B cell (primary cell): ENCODE measurements around the gene NRAP. TPM values are rescaled to one million over a fixed set of nuclear protein-coding genes. Genes with fewer than 3 reads are reported as not detected.

Source experiments
- ATAC-seq: fragments of 200-7000 bp; cut with Tn5 transposase; one replicate; pipeline ENCODE4 v1.10.0; 2021; ENCODE audit warnings: low read depth, mild to moderate bottlenecking, moderate number of reproducible peaks, moderate library complexity
- CTCF ChIA-PET: fragments of 350-600 bp; sonication (Branson Sonifier 250); formaldehyde crosslinking; loops from one replicate; lab custom pipeline; 2021; ENCODE audit warnings: antibody characterized with exemption, inconsistent platforms; lab: Charles Lee
- POLR2A ChIA-PET: fragments of 350-600 bp; sonication (Branson Sonifier 250); formaldehyde crosslinking; loops from one replicate; lab custom pipeline; 2021; ENCODE audit warnings: antibody characterized with exemption; lab: Charles Lee
- DNase-seq: peaks from one replicate; pipeline ENCODE4 v3.0.0; 2013
- H2AFZ ChIP-seq: 2 replicates; pipeline ENCODE4 v1.6.1; 2012; ENCODE audit warnings: mild to moderate bottlenecking, low read depth, low read length; ENCODE audit not compliant: insufficient read depth, poor library complexity, severe bottlenecking
- H3K27ac ChIP-seq, 2 donors: 1 replicate in 1 of 2; 2 replicates in 1 of 2; pipeline ENCODE4 v1.5.1; 2012 to 2013; ENCODE audit warnings: low read length in 2 of 2, mild to moderate bottlenecking in 2 of 2, moderate library complexity in 1 of 2
- H3K27me3 ChIP-seq, 4 experiments: fragments of 200-600 bp in 1 of 4; sonication (generic) in 1 of 4; replicated peaks in 1 of 4; 1 replicate in 2 of 4; 2 replicates in 2 of 4; pipeline versions ENCODE4 v1.6.1 to v1.7.0; 2013 to 2016; ENCODE audit warnings: low read length in 3 of 4, mild to moderate bottlenecking in 2 of 4, mixed read lengths in 1 of 4, moderate library complexity in 1 of 4; ENCODE audit not compliant: insufficient read depth in 4 of 4, control insufficient read depth in 3 of 4; ENCODE audit errors: control extremely low read depth in 1 of 4
- H3K36me3 ChIP-seq, 2 experiments: replicated peaks in 1 of 2; 1 replicate in 1 of 2; 2 replicates in 1 of 2; pipeline versions ENCODE4 v1.6.1 to v1.7.1; 2013; ENCODE audit warnings: low read length in 1 of 2; ENCODE audit not compliant: insufficient read depth in 2 of 2, control insufficient read depth in 1 of 2; ENCODE audit errors: control extremely low read depth in 1 of 2, extremely low read depth in 1 of 2
- H3K4me1 ChIP-seq, 2 donors: fragments of 200-600 bp in 1 of 2; sonication (generic) in 1 of 2; 1 replicate in 1 of 2; 2 replicates in 1 of 2; pipeline versions ENCODE4 v1.5.1 to v1.6.1; 2013 to 2017; ENCODE audit warnings: low read length in 2 of 2; ENCODE audit not compliant: control insufficient read depth in 2 of 2, insufficient read depth in 2 of 2
- H3K4me2 ChIP-seq: replicated peaks from 2 replicates; pipeline ENCODE3; 2012; ENCODE audit warnings: mild to moderate bottlenecking, low read depth, low read length; ENCODE audit not compliant: poor library complexity, severe bottlenecking
- H3K4me3 ChIP-seq, 5 experiments: fragments of 200-600 bp in 1 of 5; sonication (generic) in 1 of 5; 1 replicate in 3 of 5; 2 replicates in 2 of 5; pipeline versions ENCODE4 v1.5.1 to v1.7.0; 2011 to 2016; ENCODE audit warnings: low read length in 4 of 5, mild to moderate bottlenecking in 4 of 5, low read depth in 2 of 5, control low read depth in 1 of 5, moderate library complexity in 1 of 5; ENCODE audit not compliant: insufficient read depth in 1 of 5; ENCODE audit errors: control extremely low read depth in 1 of 5, extremely low read depth in 1 of 5
- H3K79me2 ChIP-seq: fragments of 200-600 bp; sonication (generic); one replicate; pipeline ENCODE4 v1.6.0; 2016; ENCODE audit warnings: low read length; ENCODE audit not compliant: control insufficient read depth, insufficient read depth
- H3K9ac ChIP-seq: fragments of 200-600 bp; sonication (generic); 2 replicates; pipeline ENCODE4 v1.6.1; 2017; ENCODE audit warnings: mild to moderate bottlenecking, low read length, moderate library complexity
- H3K9me3 ChIP-seq, 3 donors: one replicate each; pipeline versions ENCODE4 v1.6.1 to v1.7.1; 2013; ENCODE audit warnings: low read length in 2 of 3; ENCODE audit not compliant: control insufficient read depth in 2 of 3, insufficient read depth in 1 of 3; ENCODE audit errors: control extremely low read depth in 1 of 3
- H4K20me1 ChIP-seq: 2 replicates; pipeline ENCODE4 v1.6.0; 2012; ENCODE audit warnings: mild to moderate bottlenecking, low read length; ENCODE audit not compliant: insufficient read depth, control insufficient read depth, poor library complexity, severe bottlenecking
- H3K27ac Mint-ChIP-seq: one replicate; pipeline ENCODE4 v1.8.0; 2021; ENCODE audit warnings: mixed read lengths
- H3K27me3 Mint-ChIP-seq: one replicate; pipeline ENCODE4 v1.8.0; 2021; ENCODE audit warnings: mixed read lengths
- H3K4me1 Mint-ChIP-seq: one replicate; pipeline ENCODE4 v1.8.0; 2021; ENCODE audit warnings: mixed read lengths
- H3K4me3 Mint-ChIP-seq: one replicate; pipeline ENCODE4 v1.8.0; 2021; ENCODE audit warnings: mixed read lengths
- H3K9me3 Mint-ChIP-seq: one replicate; pipeline ENCODE4 v1.8.0; 2022; ENCODE audit warnings: mixed read lengths; ENCODE audit not compliant: insufficient read depth
- EZH2 ChIP-seq: IDR thresholded peaks from 2 replicates; pipeline ENCODE4 v1.6.1; 2012; ENCODE audit warnings: borderline replicate concordance, low read depth, mild to moderate bottlenecking, moderate library complexity, low read length; ENCODE audit not compliant: insufficient read depth, poor library complexity, severe bottlenecking
- WGBS: methylation state at CpG from one replicate; pipeline ENCODE4 v1.1.5; 2013; ENCODE audit warnings: missing lambda C conversion rate; ENCODE audit not compliant: insufficient coverage; 5-methylcytosine and 5-hydroxymethylcytosine counted together
- intact Hi-C: fragments of 100-400 bp; cut with micrococcal nuclease; formaldehyde crosslinking; loops from one replicate; pipeline ENCODE4 v1.10.0; 2022
- polyA plus RNA-seq: library from polyadenylated mRNA; depleted of rRNA; stranded (reverse); fragments of >200 nt; gene quantifications from 2 replicates; pipeline ENCODE4 v1.2.3, GENCODE V29; 2012
- total RNA-seq, 2 donors: library from RNA; stranded (reverse); fragments of 120-200 nt in 1 of 2; gene quantifications; 1 replicate in 1 of 2; 2 replicates in 1 of 2; pipeline versions ENCODE4 v1.2.3 to v1.2.4, GENCODE V29; 2013 to 2022
- TF ChIP-seq, protein P1 (sequence below): fragments of 200-600 bp; IDR thresholded peaks from one replicate; pipeline ENCODE4 v1.8.0; 2022; ENCODE audit warnings: antibody characterized with exemption, mild to moderate bottlenecking

NRAP gene
- total and polyA plus RNA-seq, 2 donors (not counting 1 experiment from before 2014, with no cell fraction given): not detected

DNA sequence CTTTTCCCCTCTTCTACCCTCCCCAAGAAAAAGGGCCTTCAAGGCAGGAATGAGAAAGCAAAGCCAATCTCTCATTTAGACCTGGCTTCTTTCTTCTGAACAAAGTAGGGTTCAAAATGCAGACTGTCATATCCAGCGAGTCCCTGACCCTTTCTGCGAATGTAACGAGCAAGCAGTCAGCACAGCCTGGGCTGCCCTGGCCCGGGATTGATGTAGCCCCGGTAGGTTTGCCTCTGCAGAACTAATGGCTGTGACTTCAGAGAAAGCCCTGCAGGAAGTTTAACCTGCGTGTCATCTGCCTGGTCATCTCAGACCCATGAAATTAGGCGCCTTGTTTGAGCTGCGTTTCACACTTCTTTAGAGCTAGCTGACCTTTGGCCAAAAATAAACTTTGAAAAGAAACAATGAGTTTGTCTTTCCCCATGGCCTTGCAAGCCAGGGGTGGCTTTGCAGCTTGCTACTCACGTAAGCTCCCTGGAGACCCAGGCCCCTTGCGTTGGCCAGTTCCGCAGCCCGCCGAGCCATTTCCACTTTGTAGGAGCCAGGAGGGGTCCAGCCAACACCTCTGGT lies 74.6 kb downstream of the NRAP start:
- WGBS: 88% methylated on average over 13 of the region's 13 CpGs
- Mint-ChIP-seq H3K9me3 (no peaks in the 10 kb centered on the region), H3K4me3 (no peak overlapping the region), H3K27ac (no peak overlapping the region), H3K27me3 (peaks cover 6% of the 10 kb centered on the region), H3K4me1 (no peaks in the 10 kb centered on the region)
- no peaks in the 10 kb centered on the region for H3K79me2 ChIP-seq
- H3K4me1 ChIP-seq: no peaks in the 10 kb centered on the region
- no peaks in the 10 kb centered on the region for H3K36me3 ChIP-seq
- no peak for TF ChIP-seq EZH2
- TF ChIP-seq, protein P1, sequence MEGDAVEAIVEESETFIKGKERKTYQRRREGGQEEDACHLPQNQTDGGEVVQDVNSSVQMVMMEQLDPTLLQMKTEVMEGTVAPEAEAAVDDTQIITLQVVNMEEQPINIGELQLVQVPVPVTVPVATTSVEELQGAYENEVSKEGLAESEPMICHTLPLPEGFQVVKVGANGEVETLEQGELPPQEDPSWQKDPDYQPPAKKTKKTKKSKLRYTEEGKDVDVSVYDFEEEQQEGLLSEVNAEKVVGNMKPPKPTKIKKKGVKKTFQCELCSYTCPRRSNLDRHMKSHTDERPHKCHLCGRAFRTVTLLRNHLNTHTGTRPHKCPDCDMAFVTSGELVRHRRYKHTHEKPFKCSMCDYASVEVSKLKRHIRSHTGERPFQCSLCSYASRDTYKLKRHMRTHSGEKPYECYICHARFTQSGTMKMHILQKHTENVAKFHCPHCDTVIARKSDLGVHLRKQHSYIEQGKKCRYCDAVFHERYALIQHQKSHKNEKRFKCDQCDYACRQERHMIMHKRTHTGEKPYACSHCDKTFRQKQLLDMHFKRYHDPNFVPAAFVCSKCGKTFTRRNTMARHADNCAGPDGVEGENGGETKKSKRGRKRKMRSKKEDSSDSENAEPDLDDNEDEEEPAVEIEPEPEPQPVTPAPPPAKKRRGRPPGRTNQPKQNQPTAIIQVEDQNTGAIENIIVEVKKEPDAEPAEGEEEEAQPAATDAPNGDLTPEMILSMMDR: no peak
- H3K4me2 ChIP-seq: no peak overlapping the region
- H3K4me3 ChIP-seq: no peak overlapping the region
- intact Hi-C loops: no loop called here
- H3K27me3 ChIP-seq: peaks cover 0 to 2% (median 0%) of the 10 kb centered on the region in 4 experiments
- CTCF ChIA-PET: no interaction called here
- DNase-seq (no peak), ATAC-seq (no peak)
- no peaks in the 10 kb centered on the region for H3K9me3 ChIP-seq
- H2AFZ ChIP-seq: no peak overlapping the region
- no peaks in the 10 kb centered on the region for H4K20me1 ChIP-seq
- no peak overlapping the region for H3K9ac ChIP-seq
- no peak overlapping the region for H3K27ac ChIP-seq
- POLR2A ChIA-PET: no interaction called here

DNA sequence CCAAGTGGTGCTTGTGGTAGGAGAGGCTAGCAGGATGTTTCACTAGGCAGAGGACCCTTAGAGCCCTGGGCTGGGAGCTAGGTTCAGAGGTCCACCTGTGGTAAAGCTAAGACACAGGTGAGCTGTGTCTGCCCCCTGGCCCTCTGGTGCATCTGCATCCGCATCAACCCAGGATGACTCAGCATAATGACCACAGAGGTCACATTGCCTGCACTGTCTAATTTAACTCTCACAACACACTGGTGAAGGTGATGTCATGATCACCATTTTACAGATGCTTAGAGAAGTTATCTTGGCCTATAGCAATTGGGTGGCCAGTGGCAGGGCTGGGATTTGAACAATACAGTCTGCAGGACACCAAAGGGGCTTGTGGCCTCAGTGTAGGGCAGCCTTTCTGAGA lies 77.9 kb downstream of the NRAP start:
- H4K20me1 ChIP-seq: no peaks in the 10 kb centered on the region
- Mint-ChIP-seq H3K4me3 (no peak overlapping the region), H3K4me1 (no peaks in the 10 kb centered on the region), H3K27me3 (peaks cover 18% of the 10 kb centered on the region), H3K27ac (no peak overlapping the region), H3K9me3 (no peaks in the 10 kb centered on the region)
- no peak for ATAC-seq
- H3K9ac ChIP-seq: no peak overlapping the region
- no peaks in the 10 kb centered on the region for H3K27me3 ChIP-seq
- no peak for DNase-seq
- H3K27ac ChIP-seq: no peak overlapping the region
- H3K79me2 ChIP-seq: no peaks in the 10 kb centered on the region
- H2AFZ ChIP-seq: no peak overlapping the region
- WGBS: 38% methylated on average over 1 of the region's 1 CpG
- POLR2A ChIA-PET: no interaction called here
- no peak overlapping the region for H3K4me3 ChIP-seq
- TF ChIP-seq, protein P1: no peak
- no peak for TF ChIP-seq EZH2
- no peaks in the 10 kb centered on the region for H3K36me3 ChIP-seq
- H3K4me2 ChIP-seq: no peak overlapping the region
- no peaks in the 10 kb centered on the region for H3K9me3 ChIP-seq
- intact Hi-C loops: no loop called here
- no peaks in the 10 kb centered on the region for H3K4me1 ChIP-seq
- CTCF ChIA-PET: interaction anchor here (0.6 kb wide), 1 partner anchor 26 kb away, joined by 4 read pairs; no protein-coding TSS in a partner anchor
